SU-DHL-6 (cell line): Measurements from ENCODE around the gene ADGRB3.

Experiments
- H2AFZ ChIP-seq: fragments of 200-600 bp; sonication (generic); 2 replicates; pipeline ENCODE4 v1.6.1; 2014; ENCODE audit warnings: low read depth, mild to moderate bottlenecking, moderate library complexity, mixed read lengths, antibody characterized with exemption, low read length; ENCODE audit not compliant: severe bottlenecking
- H3F3A ChIP-seq: fragments of 200-600 bp; shearing (Covaris generic); 2 replicates; pipeline ENCODE4 v1.6.0; 2016; ENCODE audit warnings: antibody characterized with exemption, mild to moderate bottlenecking; ENCODE audit not compliant: insufficient read depth
- H3K27ac ChIP-seq: fragments of 200-600 bp; sonication (generic); 2 replicates; pipeline ENCODE4 v1.5.1; 2016; ENCODE audit warnings: low read depth, mild to moderate bottlenecking, low read length, moderate library complexity, mixed read lengths
- H3K27me3 ChIP-seq: fragments of 200-600 bp; sonication (generic), shearing (Covaris generic); 2 replicates; pipeline ENCODE4 v1.6.0; 2014; ENCODE audit warnings: mild to moderate bottlenecking, low read length
- H3K36me3 ChIP-seq: fragments of 200-600 bp; sonication (generic); 2 replicates; pipeline ENCODE4 v1.6.1; 2014; ENCODE audit warnings: mild to moderate bottlenecking, low read length, mixed read lengths
- H3K4me2 ChIP-seq: fragments of 300-600, 200-600 bp; shearing (Covaris generic), sonication (generic); 2 replicates; pipeline ENCODE4 v1.6.0; 2014; ENCODE audit warnings: low read length, low read depth, mild to moderate bottlenecking; ENCODE audit not compliant: poor library complexity, severe bottlenecking
- H3K4me3 ChIP-seq: fragments of 200-600 bp; sonication (generic); 2 replicates; pipeline ENCODE4 v1.5.1; 2014; ENCODE audit warnings: antibody characterized with exemption, low read length, mild to moderate bottlenecking, mixed read lengths; ENCODE audit not compliant: insufficient read depth, poor library complexity, severe bottlenecking
- H3K79me2 ChIP-seq: fragments of 200-600 bp; sonication (generic); 2 replicates; pipeline ENCODE4 v1.6.1; 2014; ENCODE audit warnings: mild to moderate bottlenecking, low read length, moderate library complexity; ENCODE audit not compliant: insufficient read depth
- H3K9ac ChIP-seq: fragments of 200-600 bp; sonication (generic); 2 replicates; pipeline ENCODE4 v1.7.0; 2014; ENCODE audit warnings: mild to moderate bottlenecking, low read length
- H3K9me2 ChIP-seq: fragments of 200-600 bp; sonication (generic); replicated peaks from 2 replicates; pipeline ENCODE4 v1.6.1; 2014; ENCODE audit warnings: low read length; ENCODE audit not compliant: insufficient read depth
- H3K9me3 ChIP-seq: fragments of 200-600 bp; sonication (generic); 2 replicates; pipeline ENCODE4 v1.6.1; 2014; ENCODE audit warnings: low read length, mixed read lengths; ENCODE audit not compliant: insufficient read depth
- H4K20me1 ChIP-seq: fragments of 200-600 bp; sonication (generic); 2 replicates; pipeline ENCODE4 v1.6.1; 2014; ENCODE audit warnings: low read depth, mild to moderate bottlenecking, antibody characterized with exemption, low read length, moderate library complexity, mixed read lengths
- CTCF ChIP-seq: fragments of 200-600 bp; sonication (generic); IDR thresholded peaks from one replicate; pipeline ENCODE4 v1.5.1; 2017; ENCODE audit warnings: antibody characterized with exemption, mild to moderate bottlenecking, low read length, moderate library complexity; ENCODE audit not compliant: insufficient read depth, poor library complexity, severe bottlenecking
- EZH2phosphoT487 ChIP-seq: fragments of 200-600 bp; sonication (generic), shearing (Covaris generic); conservative IDR thresholded peaks from 2 replicates; pipeline ENCODE4 v1.6.1; 2018; ENCODE audit warnings: mild to moderate bottlenecking, antibody characterized with exemption, low read length, moderate library complexity, mixed read lengths

The ADGRB3 gene

GRCh38 chr6:68771426-68771825 lies 136.3 kb downstream of the ADGRB3 start:
- Histone ChIP-seq H3K27ac (no peak overlapping the region), H3K9ac (no peak overlapping the region), H3K36me3 (no peaks in the 10 kb centered on the region), H3K4me2 (no peak overlapping the region), H3K9me2 (no peaks in the 10 kb centered on the region), H2AFZ (no peak overlapping the region), H3K9me3 (no peaks in the 10 kb centered on the region), H3F3A (no peaks in the 10 kb centered on the region), H3K27me3 (no peaks in the 10 kb centered on the region), H3K79me2 (no peaks in the 10 kb centered on the region), H4K20me1 (no peaks in the 10 kb centered on the region), H3K4me3 (no peak overlapping the region)
- no peak for TF ChIP-seq CTCF
- TF ChIP-seq EZH2phosphoT487: no peak

- no peak overlapping the region for H3K4me2 ChIP-seq
- H3K4me3 ChIP-seq: no peak overlapping the region
- no peaks in the 10 kb centered on the region for H3K79me2 ChIP-seq
- no peaks in the 10 kb centered on the region for H3K27me3 ChIP-seq
- H3F3A ChIP-seq: no peaks in the 10 kb centered on the region
- no peaks in the 10 kb centered on the region for H4K20me1 ChIP-seq
- no peaks in the 10 kb centered on the region for H3K9me2 ChIP-seq
- TF ChIP-seq CTCF (no peak), EZH2phosphoT487 (no peak)
- no peak overlapping the region for H3K9ac ChIP-seq
- no peaks in the 10 kb centered on the region for H3K36me3 ChIP-seq
- no peak overlapping the region for H2AFZ ChIP-seq
- no peak overlapping the region for H3K27ac ChIP-seq
- no peaks in the 10 kb centered on the region for H3K9me3 ChIP-seq
Observed at GRCh38 chr6:68774843-68775242, 139.8 kb downstream of the ADGRB3 start.

- Histone ChIP-seq H3K4me2 (no peak overlapping the region), H3K4me3 (no peak overlapping the region), H2AFZ (no peak overlapping the region), H3K36me3 (no peaks in the 10 kb centered on the region), H3K9ac (no peak overlapping the region), H3F3A (no peaks in the 10 kb centered on the region), H3K9me2 (no peaks in the 10 kb centered on the region), H3K79me2 (no peaks in the 10 kb centered on the region), H4K20me1 (no peaks in the 10 kb centered on the region), H3K27me3 (no peaks in the 10 kb centered on the region), H3K9me3 (no peaks in the 10 kb centered on the region), H3K27ac (no peak overlapping the region)
- no peak for TF ChIP-seq CTCF
- TF ChIP-seq EZH2phosphoT487: no peak
Observed at GRCh38 chr6:68776354-68776753, 141.3 kb downstream of the ADGRB3 start.
